KMS-11 (cell line): ENCODE measurements around the gene GALNT8.

Source experiments
- H2AFZ ChIP-seq: fragments of 200-600 bp; sonication (generic); 2 replicates; pipeline ENCODE4 v1.6.1; 2016; ENCODE audit warnings: antibody characterized with exemption, mixed run types, low read depth
- H3K27ac ChIP-seq: fragments of 200-600 bp; sonication (generic); 2 replicates; pipeline ENCODE4 v1.6.1; 2016; ENCODE audit warnings: mild to moderate bottlenecking, mixed run types
- H3K27me3 ChIP-seq: fragments of 200-600 bp; sonication (generic); 2 replicates; pipeline ENCODE4 v1.6.1; 2017; ENCODE audit warnings: mild to moderate bottlenecking, low read depth, mixed run types, moderate library complexity; ENCODE audit not compliant: insufficient read depth
- H3K36me3 ChIP-seq: fragments of 200-600 bp; sonication (generic); 2 replicates; pipeline ENCODE4 v1.6.1; 2017; ENCODE audit warnings: mild to moderate bottlenecking, mixed run types; ENCODE audit not compliant: insufficient read depth
- H3K4me1 ChIP-seq: fragments of 200-600 bp; sonication (generic); 2 replicates; pipeline ENCODE4 v1.6.1; 2016; ENCODE audit warnings: mild to moderate bottlenecking, low read depth, mixed run types; ENCODE audit not compliant: poor library complexity, severe bottlenecking
- H3K4me2 ChIP-seq: fragments of 200-600 bp; sonication (generic); 2 replicates; pipeline ENCODE4 v1.7.0; 2016; ENCODE audit warnings: mild to moderate bottlenecking, mixed run types
- H3K4me3 ChIP-seq: fragments of 200-600 bp; sonication (generic); IDR thresholded peaks from 2 replicates; pipeline ENCODE4 v1.6.1; 2017; ENCODE audit warnings: low read depth, low read length, mixed read lengths; ENCODE audit not compliant: insufficient read depth
- H3K79me2 ChIP-seq: fragments of 200-600 bp; sonication (generic); 2 replicates; pipeline ENCODE4 v1.6.1; 2016; ENCODE audit warnings: low read depth, mixed run types; ENCODE audit not compliant: insufficient read depth
- H3K9ac ChIP-seq: fragments of 200-600 bp; sonication (generic); 2 replicates; pipeline ENCODE4 v1.6.1; 2016; ENCODE audit warnings: mild to moderate bottlenecking, mixed run types
- H4K20me1 ChIP-seq: fragments of 200-600 bp; sonication (generic); 2 replicates; pipeline ENCODE4 v1.6.1; 2016; ENCODE audit warnings: mild to moderate bottlenecking, mixed run types; ENCODE audit not compliant: insufficient read depth
- CTCF ChIP-seq: fragments of 200-600 bp; sonication (generic); conservative IDR thresholded peaks from 2 replicates; pipeline ENCODE4 v1.6.1; 2017; ENCODE audit warnings: low read depth, mild to moderate bottlenecking, antibody characterized with exemption, low read length, moderate library complexity, mixed read lengths

Gene GALNT8

GRCh38 chr12:4807116-4807783 lies 87.0 kb downstream of the GALNT8 start:
- H3K4me1 ChIP-seq = no peaks in the 10 kb centered on the region
- no peak overlapping the region for H3K4me2 ChIP-seq
- no peak overlapping the region for H2AFZ ChIP-seq
- no peaks in the 10 kb centered on the region for H3K36me3 ChIP-seq
- no peak overlapping the region for H3K9ac ChIP-seq
- no peak overlapping the region for H3K27ac ChIP-seq
- H3K4me3 ChIP-seq = no peak overlapping the region
- H3K79me2 ChIP-seq = no peaks in the 10 kb centered on the region
- no peaks in the 10 kb centered on the region for H4K20me1 ChIP-seq
- H3K27me3 ChIP-seq = no peaks in the 10 kb centered on the region
- TF ChIP-seq CTCF = no peak

- no peak overlapping the region for H2AFZ ChIP-seq
- no peaks in the 10 kb centered on the region for H4K20me1 ChIP-seq
- no peak overlapping the region for H3K4me3 ChIP-seq
- no peak overlapping the region for H3K4me2 ChIP-seq
- H3K27ac ChIP-seq = no peak overlapping the region
- no peaks in the 10 kb centered on the region for H3K27me3 ChIP-seq
- H3K4me1 ChIP-seq = no peaks in the 10 kb centered on the region
- no peak overlapping the region for H3K9ac ChIP-seq
- no peaks in the 10 kb centered on the region for H3K79me2 ChIP-seq
- no peaks in the 10 kb centered on the region for H3K36me3 ChIP-seq
- TF ChIP-seq CTCF = no peak
Measured at GRCh38 chr12:4807813-4808212, 87.6 kb downstream of the GALNT8 start.

- H3K4me2 ChIP-seq = no peak overlapping the region
- no peaks in the 10 kb centered on the region for H3K27me3 ChIP-seq
- H2AFZ ChIP-seq = no peak overlapping the region
- no peaks in the 10 kb centered on the region for H3K4me1 ChIP-seq
- H3K9ac ChIP-seq = no peak overlapping the region
- TF ChIP-seq CTCF = no peak
- H3K79me2 ChIP-seq = no peaks in the 10 kb centered on the region
- no peak overlapping the region for H3K27ac ChIP-seq
- no peak overlapping the region for H3K4me3 ChIP-seq
- H3K36me3 ChIP-seq = no peaks in the 10 kb centered on the region
- no peaks in the 10 kb centered on the region for H4K20me1 ChIP-seq
Measured at GRCh38 chr12:4809013-4809448, 88.8 kb downstream of the GALNT8 start.

GRCh38 chr12:4809449-4810218 lies 89.4 kb downstream of the GALNT8 start:
- Histone ChIP-seq H3K4me3 (no peak overlapping the region), H2AFZ (no peak overlapping the region), H4K20me1 (no peaks in the 10 kb centered on the region), H3K36me3 (no peaks in the 10 kb centered on the region), H3K27ac (no peak overlapping the region), H3K79me2 (no peaks in the 10 kb centered on the region), H3K4me2 (no peak overlapping the region), H3K27me3 (no peaks in the 10 kb centered on the region), H3K9ac (no peak overlapping the region), H3K4me1 (no peaks in the 10 kb centered on the region)
- no peak for TF ChIP-seq CTCF
